ENCODE results near the gene SUSD4. TPM values are rescaled to one million over a fixed set of nuclear protein-coding genes. Genes with fewer than 3 reads are reported as not detected.

SUSD4 gene
- total RNA-seq, 1 donor from 2014 or later: 0.79 TPM

- H3K36me3 ChIP-seq (ENCODE audit: control insufficient read depth, insufficient read depth, low read length): no peaks in the 10 kb centered on the region
- no peak for TF ChIP-seq CTCF (IDR thresholded peaks at IDR 0.05; ENCODE audit: insufficient read depth, low read length, severe bottlenecking)
- DNase-seq (ENCODE audit: low read depth): no peak
- H3K27me3 ChIP-seq (ENCODE audit: control insufficient read depth, insufficient read depth, low read length): no peaks in the 10 kb centered on the region
- H3K4me3 ChIP-seq (ENCODE audit: low read depth, low read length): no peak overlapping the region
- no peak for FAIRE-seq
These were observed 32.7 kb downstream of the SUSD4 start for GRCh38 chr1:223331301-223331700.

DNA sequence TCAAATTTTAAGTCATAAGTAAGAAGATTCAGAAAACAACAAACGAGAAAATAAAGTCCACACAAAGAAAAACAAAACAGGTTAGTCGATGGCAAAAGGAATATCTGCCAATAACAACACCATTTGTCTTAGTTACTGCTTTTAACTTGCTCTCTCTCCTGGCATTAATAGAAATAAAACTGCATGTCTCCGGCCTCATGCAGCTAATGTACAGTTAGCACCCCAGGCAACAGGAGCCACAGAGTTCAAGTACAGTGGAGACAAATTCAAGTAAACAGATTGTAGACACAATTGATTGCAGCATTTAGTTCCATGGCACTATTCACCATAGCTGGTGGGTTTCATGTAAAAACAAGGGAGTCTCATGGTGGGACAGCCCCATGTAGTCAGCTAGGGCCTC, 33.5 kb downstream of the SUSD4 start:
- TF ChIP-seq CTCF (IDR thresholded peaks at IDR 0.05; ENCODE audit: insufficient read depth, low read length, severe bottlenecking): no peak
- no peak overlapping the region for H3K4me3 ChIP-seq (ENCODE audit: low read depth, low read length)

DNA sequence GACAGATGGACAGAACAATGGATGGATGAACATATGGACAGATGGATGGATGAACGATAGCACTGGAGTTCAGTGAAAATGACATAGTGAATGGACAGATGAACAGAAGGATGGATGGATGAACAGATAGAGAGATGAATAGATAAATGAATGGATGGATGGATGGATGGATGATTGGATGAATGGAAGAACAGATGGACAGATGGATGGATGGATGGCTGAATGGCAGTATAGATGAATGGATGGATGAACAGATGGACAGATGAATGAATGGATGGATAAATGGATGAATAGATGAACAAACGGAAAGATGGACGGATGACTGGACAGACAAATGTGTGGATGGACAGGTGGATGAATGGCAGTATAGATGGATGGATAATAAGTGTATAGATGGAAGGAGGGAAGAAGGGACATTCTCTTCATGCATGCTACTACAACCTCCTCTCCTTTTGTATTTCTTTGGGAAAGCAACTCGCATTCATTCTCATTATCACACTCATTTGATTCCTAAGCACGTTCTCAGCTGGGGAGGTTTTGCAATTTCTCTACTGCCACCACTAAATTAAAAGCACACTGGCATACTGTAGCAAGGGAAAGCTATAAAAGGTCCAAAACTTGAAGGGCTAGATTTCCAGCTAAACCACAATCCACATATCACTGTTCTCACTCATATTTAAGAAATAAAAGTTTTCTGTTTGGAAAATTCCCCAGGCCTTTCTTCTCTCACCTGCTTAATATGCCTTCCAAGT, 34.1 kb downstream of the SUSD4 start:
- no peaks in the 10 kb centered on the region for H3K36me3 ChIP-seq (ENCODE audit: control insufficient read depth, insufficient read depth, low read length)
- no peak overlapping the region for H3K4me3 ChIP-seq (ENCODE audit: low read depth, low read length)
- no peaks in the 10 kb centered on the region for H3K27me3 ChIP-seq (ENCODE audit: control insufficient read depth, insufficient read depth, low read length)
- TF ChIP-seq CTCF (IDR thresholded peaks at IDR 0.05; ENCODE audit: insufficient read depth, low read length, severe bottlenecking): no peak
- FAIRE-seq: no peak
- DNase-seq (ENCODE audit: low read depth): no peak

More for the DNA sequence above, 33.5 kb downstream of the SUSD4 start:
- no peak for FAIRE-seq
- Histone ChIP-seq H3K36me3 (ENCODE audit: control insufficient read depth, insufficient read depth, low read length) (no peaks in the 10 kb centered on the region), H3K27me3 (ENCODE audit: control insufficient read depth, insufficient read depth, low read length) (no peaks in the 10 kb centered on the region)
- no peak for DNase-seq (ENCODE audit: low read depth)

- FAIRE-seq (no peak), DNase-seq (ENCODE audit: low read depth) (no peak)
- no peak for TF ChIP-seq CTCF (IDR thresholded peaks at IDR 0.05; ENCODE audit: insufficient read depth, low read length, severe bottlenecking)
These were observed 34.7 kb downstream of the SUSD4 start for GRCh38 chr1:223329252-223329651.

DNA sequence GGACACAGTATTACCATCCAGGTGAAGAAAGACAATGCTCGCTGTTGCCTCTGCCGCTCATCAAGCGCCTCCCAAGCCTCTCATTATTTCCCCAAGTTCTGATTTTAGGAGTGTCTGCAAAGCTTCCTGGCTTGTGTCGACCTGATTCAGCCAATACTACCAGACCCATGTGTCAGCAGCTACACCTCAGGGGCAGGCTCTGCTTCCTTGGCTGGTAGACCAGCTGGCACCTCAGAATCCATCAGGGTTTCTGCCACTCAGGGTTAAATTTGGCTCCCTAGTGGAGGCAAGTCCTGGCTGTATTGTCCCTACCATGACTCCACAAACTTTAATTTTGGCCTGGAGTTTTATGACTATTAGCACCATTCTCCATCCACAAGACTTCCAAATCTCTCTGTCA, 35.4 kb downstream of the SUSD4 start:
- FAIRE-seq (no peak), DNase-seq (ENCODE audit: low read depth) (peak; percentile 30)
- no peaks in the 10 kb centered on the region for H3K27me3 ChIP-seq (ENCODE audit: control insufficient read depth, insufficient read depth, low read length)
- no peak overlapping the region for H3K4me3 ChIP-seq (ENCODE audit: low read depth, low read length)
- no peak for TF ChIP-seq CTCF (IDR thresholded peaks at IDR 0.05; ENCODE audit: insufficient read depth, low read length, severe bottlenecking)
- no peaks in the 10 kb centered on the region for H3K36me3 ChIP-seq (ENCODE audit: control insufficient read depth, insufficient read depth, low read length)

More at GRCh38 chr1:223329252-223329651, 34.7 kb downstream of the SUSD4 start:
- no peaks in the 10 kb centered on the region for H3K36me3 ChIP-seq (ENCODE audit: control insufficient read depth, insufficient read depth, low read length)
- H3K4me3 ChIP-seq (ENCODE audit: low read depth, low read length): no peak overlapping the region
- H3K27me3 ChIP-seq (ENCODE audit: control insufficient read depth, insufficient read depth, low read length): no peaks in the 10 kb centered on the region

DNA sequence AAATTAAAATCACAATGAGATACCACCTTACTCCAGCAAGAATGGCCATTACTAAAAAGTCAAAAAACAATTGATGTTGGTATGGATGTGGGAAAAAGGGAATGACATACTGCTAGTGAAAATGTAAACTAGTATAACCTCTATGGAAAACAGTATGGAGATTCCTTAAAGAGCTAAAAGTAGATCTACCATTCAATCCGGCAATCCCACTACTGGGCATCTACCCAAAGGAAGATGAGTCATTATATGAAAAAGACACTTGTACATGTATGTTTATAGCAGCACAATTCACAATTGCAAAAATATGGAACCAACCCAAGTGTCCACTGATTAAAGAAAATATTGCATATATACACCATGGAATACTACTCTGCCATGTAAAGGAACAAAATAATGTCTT, 37.2 kb downstream of the SUSD4 start:
- TF ChIP-seq CTCF (IDR thresholded peaks at IDR 0.05; ENCODE audit: insufficient read depth, low read length, severe bottlenecking): no peak
- no peak overlapping the region for H3K4me3 ChIP-seq (ENCODE audit: low read depth, low read length)
- FAIRE-seq (no peak), DNase-seq (ENCODE audit: low read depth) (peak; percentile 69)
- H3K36me3 ChIP-seq (ENCODE audit: control insufficient read depth, insufficient read depth, low read length): no peaks in the 10 kb centered on the region
- peaks cover 2% of the 10 kb centered on the region for H3K27me3 ChIP-seq (ENCODE audit: control insufficient read depth, insufficient read depth, low read length)
